A549 (cell line): ENCODE results near the gene GYS1.
"Not testable (repeated sequence)": the region's sequence is repeated elsewhere in the genome, so short reads cannot be mapped to it uniquely, and the experiment has no call there.

Experiments used
- POLR2A ChIP-seq: IDR thresholded peaks from 2 replicates; pipeline ENCODE4 v1.6.1; 2012; ENCODE audit warnings: mild to moderate bottlenecking, low read length
- TF ChIP-seq, protein P1 (sequence below): fragments of >200 bp; sonication (Bioruptor Twin); formaldehyde crosslinking; IDR thresholded peaks from 3 replicates; pipeline ENCODE4 v1.5.1; 2016
- TF ChIP-seq, protein P2 (sequence below): IDR thresholded peaks from 2 replicates; pipeline ENCODE4 v1.6.1; 2012; ENCODE audit warnings: low read depth, borderline replicate concordance

DNA sequence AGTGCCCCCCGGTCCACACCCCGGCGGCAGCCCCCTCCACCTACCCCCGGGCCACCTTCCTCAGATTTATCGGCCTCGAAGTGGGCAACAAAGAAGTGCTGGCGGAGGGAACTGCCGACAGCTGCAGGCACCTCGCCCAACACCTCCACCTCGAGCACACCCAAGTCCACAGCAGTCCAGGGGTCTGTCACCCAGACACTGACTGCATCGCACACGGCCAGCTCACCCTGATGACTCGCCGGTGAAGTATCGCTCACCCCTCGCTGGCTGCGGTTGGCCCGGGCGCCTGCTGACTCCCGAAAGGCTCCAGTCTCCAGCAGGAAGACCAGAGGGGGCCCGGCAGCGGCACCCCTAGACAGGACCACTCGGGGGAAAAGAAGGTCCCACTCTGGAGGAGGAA is 32.5 kb upstream of the GYS1 start:
- TF ChIP-seq, protein P1, sequence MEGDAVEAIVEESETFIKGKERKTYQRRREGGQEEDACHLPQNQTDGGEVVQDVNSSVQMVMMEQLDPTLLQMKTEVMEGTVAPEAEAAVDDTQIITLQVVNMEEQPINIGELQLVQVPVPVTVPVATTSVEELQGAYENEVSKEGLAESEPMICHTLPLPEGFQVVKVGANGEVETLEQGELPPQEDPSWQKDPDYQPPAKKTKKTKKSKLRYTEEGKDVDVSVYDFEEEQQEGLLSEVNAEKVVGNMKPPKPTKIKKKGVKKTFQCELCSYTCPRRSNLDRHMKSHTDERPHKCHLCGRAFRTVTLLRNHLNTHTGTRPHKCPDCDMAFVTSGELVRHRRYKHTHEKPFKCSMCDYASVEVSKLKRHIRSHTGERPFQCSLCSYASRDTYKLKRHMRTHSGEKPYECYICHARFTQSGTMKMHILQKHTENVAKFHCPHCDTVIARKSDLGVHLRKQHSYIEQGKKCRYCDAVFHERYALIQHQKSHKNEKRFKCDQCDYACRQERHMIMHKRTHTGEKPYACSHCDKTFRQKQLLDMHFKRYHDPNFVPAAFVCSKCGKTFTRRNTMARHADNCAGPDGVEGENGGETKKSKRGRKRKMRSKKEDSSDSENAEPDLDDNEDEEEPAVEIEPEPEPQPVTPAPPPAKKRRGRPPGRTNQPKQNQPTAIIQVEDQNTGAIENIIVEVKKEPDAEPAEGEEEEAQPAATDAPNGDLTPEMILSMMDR: not testable (repeated sequence)
- TF ChIP-seq POLR2A: not testable (repeated sequence)
- TF ChIP-seq, protein P2, sequence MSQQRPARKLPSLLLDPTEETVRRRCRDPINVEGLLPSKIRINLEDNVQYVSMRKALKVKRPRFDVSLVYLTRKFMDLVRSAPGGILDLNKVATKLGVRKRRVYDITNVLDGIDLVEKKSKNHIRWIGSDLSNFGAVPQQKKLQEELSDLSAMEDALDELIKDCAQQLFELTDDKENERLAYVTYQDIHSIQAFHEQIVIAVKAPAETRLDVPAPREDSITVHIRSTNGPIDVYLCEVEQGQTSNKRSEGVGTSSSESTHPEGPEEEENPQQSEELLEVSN: not testable (repeated sequence)
